Measurements from ENCODE around the gene C1orf53.
A peak's percentile ranks its signal among the peaks of the same experiment; 100 is the strongest.
"Not testable (repeated sequence)": the region's sequence is repeated elsewhere in the genome, so short reads cannot be mapped to it uniquely, and the experiment has no call there.

C1orf53 gene

GRCh38 chr1:197902454-197903195, at the start of gene C1orf53:
Gene C1orf53 (plus strand): TSS chr1:197902630. CDS start chr1:197902650, 20 bp downstream.
- DNase-seq (ENCODE audit: low read depth) = peak; percentile 64

- not testable (repeated sequence) for DNase-seq (ENCODE audit: low read depth)
Measured at GRCh38 chr1:197855751-197856150, 46.7 kb upstream of the C1orf53 start.

- DNase-seq (ENCODE audit: low read depth) = no peak
Measured at GRCh38 chr1:197857477-197857876, 45.0 kb upstream of the C1orf53 start.

- no peak for DNase-seq (ENCODE audit: low read depth)
Measured at GRCh38 chr1:197859024-197859423, 43.4 kb upstream of the C1orf53 start.

GRCh38 chr1:197862221-197862620, 40.2 kb upstream of the C1orf53 start:
- no peak for DNase-seq (ENCODE audit: low read depth)

- no peak for DNase-seq (ENCODE audit: low read depth)
Measured at GRCh38 chr1:197862671-197863070, 39.8 kb upstream of the C1orf53 start.

GRCh38 chr1:197865809-197866208, 36.6 kb upstream of the C1orf53 start:
- no peak for DNase-seq (ENCODE audit: low read depth)

DNA sequence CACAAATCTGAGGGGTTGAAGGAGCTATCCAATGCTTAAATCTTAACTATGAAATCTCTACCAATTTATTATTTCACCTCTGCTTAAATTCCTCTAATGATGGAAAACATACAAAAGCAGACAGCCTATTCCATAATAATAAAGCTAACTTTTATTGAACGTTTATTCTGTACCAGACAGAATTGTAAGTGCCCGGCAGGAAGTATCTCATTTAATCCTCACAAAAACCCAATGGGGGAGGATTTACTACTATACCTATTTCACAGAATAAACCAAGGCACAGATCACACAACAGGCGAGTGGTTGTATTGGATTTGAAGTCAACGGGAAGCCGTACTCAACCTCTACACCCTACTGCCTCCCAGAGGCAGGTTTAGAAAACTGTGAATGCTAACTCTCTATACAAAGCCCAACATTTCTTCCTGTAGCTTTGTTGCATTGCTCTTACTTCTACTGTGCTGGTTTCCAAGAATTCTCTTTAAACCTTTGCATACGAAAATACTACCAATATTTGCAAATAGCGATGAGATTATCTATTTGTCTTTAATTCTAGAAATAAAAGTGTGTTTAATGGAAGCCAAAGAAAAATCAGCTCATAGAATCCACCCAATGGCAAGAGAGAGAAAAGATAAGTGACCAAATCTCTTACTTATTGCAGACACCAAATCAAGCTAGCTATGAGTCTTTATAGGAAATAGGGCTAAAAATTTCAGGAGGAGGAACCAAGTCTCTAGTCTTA, 33.5 kb upstream of the C1orf53 start:
- peak; percentile 10 for DNase-seq (ENCODE audit: low read depth)

DNA sequence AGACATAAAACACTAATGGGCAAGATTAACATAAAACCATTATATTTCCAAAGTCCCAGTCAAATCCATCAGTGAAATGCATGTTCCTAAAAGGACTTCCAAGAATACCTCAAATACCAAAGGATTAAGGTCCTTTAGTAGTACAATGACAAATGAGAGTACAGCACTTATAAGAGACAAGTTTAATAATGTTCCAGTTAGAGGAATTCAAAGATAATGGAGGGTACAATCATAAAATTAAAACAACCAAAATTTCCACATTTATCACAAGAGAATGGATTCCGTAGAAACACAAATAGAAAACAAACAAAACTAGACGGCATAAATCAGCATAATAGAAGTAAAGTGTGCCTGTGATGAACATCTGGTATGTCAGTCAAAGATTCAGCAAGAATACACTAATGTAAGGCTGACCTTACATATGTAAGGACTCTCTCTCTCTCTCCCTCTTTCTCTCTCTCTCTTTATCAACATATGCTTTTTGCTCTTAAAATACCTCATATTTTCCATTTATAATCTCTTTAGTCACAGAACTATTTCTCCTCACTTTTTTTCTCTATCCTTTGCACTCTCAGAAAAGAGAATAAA, 32.8 kb upstream of the C1orf53 start:
- DNase-seq (ENCODE audit: low read depth) = no peak

GRCh38 chr1:197876894-197877293, 25.5 kb upstream of the C1orf53 start:
- DNase-seq (ENCODE audit: low read depth) = no peak

DNA sequence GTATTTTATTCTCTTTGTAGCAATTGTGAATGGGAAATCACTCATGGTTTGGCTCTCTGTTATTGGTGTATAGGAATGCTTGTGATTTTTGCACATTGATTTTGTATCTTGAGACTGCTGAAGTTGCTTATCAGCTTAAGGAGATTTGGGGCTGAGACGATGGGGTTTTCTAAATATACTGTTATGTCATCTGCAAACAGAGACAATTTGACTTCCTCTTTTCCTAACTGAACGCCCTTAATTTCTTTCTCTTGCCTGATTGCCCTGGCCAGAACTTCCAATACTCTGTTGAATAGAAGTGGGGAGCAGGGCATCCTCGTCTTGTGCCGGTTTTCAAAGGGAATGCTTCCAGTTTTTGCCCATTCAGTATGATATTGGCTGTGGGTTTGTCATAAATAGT, 22.0 kb upstream of the C1orf53 start:
- not testable (repeated sequence) for DNase-seq (ENCODE audit: low read depth)

- not testable (repeated sequence) for DNase-seq (ENCODE audit: low read depth)
Measured at GRCh38 chr1:197882241-197882640, 20.2 kb upstream of the C1orf53 start.

- DNase-seq (ENCODE audit: low read depth) = no peak
Measured at GRCh38 chr1:197884173-197884572, 18.3 kb upstream of the C1orf53 start.

DNA sequence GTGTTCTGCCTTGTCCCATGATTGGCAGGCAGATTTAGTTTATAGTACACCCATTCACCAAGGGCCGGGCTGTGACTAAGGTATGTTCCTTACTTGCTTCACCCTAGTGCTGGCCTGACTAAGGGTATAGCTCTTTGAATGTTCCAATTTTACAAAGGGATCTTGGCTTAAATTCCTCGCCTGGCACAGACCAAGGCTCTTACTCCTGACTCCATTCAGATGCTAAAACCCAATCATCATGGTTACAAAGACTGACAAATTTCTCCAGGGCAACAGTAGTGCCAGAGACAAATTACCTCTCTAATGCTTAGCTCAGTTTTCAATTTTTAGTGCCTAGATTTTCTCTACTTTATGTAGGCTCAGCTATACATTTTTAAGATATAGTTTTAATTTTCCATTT, 11.5 kb upstream of the C1orf53 start:
- DNase-seq (ENCODE audit: low read depth) = no peak

GRCh38 chr1:197892684-197893083, 9.7 kb upstream of the C1orf53 start:
- DNase-seq (ENCODE audit: low read depth) = no peak

GRCh38 chr1:197896301-197896700, 6.1 kb upstream of the C1orf53 start:
- no peak for DNase-seq (ENCODE audit: low read depth)

GRCh38 chr1:197899037-197899436, 3.4 kb upstream of the C1orf53 start:
- no peak for DNase-seq (ENCODE audit: low read depth)

DNA sequence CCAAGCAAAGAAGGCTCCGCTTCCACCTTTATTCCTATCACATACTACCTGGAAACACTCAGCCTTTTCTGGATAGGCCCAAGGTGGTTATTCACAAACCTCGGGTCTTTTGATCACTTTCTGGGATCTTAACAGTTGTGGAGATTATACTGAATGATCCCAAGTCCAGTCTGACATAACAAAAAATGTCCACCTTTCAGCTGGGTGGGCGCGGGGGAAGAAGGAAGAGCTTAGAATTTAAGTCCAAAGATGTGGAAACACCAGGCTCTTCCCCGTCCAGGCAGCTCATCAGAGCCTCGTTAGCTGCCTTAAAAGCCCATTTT, 338 bp upstream of the C1orf53 start:
- no peak for DNase-seq (ENCODE audit: low read depth)

- DNase-seq (ENCODE audit: low read depth) = no peak
Measured at GRCh38 chr1:197903196-197903514, 725 bp downstream of the C1orf53 start.

GRCh38 chr1:197904126-197904787, 1.8 kb downstream of the C1orf53 start:
- DNase-seq (ENCODE audit: low read depth) = no peak

DNA sequence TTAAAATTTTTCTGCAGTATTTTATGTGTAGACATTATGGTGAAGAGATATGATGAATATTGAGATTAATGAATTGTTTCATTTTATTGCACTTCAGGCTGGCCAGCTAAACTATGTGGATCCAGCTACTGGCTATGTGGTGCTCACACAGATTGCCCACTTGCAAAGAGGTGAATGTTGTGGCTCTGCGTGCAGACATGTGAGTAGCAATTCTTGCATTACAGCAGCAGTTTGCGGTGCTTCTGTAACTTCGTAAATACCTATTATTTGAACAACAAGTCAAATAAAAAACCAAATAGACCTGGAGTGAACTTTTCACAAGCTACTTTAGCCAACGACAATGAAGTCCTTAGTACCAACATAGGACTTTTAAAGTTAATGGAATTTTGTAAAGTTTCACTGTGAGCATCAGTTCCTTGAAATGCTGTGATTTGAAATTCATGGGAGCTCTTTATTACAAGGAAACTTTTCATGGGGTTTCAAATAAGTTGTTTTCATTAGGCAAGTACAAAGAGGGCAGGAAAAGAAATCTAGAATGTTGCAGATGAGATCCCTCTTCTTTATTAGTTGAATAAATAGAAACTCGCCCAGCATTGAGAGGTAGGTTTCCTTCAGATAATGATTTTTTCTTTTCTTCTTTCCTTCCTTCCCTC, 3.4 kb downstream of the C1orf53 start:
- no peak for DNase-seq (ENCODE audit: low read depth)

DNA sequence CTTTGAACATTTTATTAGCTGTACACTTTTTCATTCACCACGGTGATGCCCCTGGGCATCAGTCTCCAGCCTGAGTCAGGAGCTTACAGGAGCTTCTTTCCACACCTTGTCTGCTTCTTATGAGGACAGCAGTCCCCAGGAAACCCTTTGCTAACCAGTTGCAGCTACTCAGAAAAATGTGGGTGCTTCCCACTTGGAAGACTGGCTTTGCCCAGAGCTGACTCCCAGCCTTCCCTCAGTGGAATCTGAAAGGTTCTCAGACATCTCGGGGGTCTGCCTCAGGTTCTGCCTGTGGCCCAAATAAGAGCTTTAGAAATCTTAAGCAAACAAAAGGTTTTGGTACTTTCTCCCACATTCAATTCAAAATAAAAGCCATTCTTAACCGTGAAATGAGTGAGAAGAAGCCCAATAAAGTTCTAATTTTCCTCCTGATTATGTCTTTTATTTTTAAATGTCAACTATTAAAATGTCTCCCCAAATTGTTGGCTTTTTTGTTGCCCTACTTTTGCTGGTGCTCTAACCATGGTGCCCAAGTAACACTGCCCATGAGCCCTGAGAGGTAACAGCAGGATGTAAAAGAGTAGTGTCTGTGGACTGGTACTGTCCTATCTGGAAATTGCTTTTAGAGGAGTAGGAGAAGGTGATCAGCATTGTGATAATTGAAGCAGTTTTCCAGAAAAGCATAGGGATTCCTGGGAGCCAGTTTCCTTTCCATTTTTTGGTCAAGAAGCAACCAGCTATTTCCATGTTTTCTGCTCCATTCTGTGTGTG, 5.6 kb downstream of the C1orf53 start:
- no peak for DNase-seq (ENCODE audit: low read depth)
